ENCODE results near the gene UBE2N. TPM values are rescaled to one million over a fixed set of nuclear protein-coding genes. Genes with fewer than 3 reads are reported as not detected.

Gene UBE2N
- total RNA-seq, 1 experiment from 2014 or later, result 205 TPM

DNA sequence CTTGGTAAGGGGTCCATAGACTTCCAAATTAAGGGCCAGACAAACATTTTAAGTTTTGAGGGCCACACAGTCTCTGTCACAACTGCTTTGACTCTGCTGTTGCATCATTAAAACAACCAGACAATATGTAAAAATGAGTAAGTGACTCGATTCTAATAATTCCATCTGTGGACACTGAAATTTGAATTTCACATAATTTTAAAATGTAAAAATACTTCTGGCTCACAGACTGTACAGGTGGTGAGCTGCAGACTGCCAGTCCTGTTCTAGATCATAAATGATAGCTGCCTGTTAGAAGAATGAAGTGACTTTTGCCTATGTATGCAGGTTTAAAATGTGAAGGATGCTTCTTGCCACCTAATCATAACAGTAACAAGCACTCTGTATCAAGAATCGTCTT is 48.3 kb downstream of the UBE2N start:
- intact Hi-C loops (cut with micrococcal nuclease), result no loop called here
- ChIA-PET POLR2A (ENCODE audit: unreplicated experiment) (no interaction called here), CTCF (no interaction called here)
- ATAC-seq, result no peak
- H2AFZ ChIP-seq (ENCODE audit: low read length), result no peak overlapping the region
- H3K4me2 ChIP-seq (ENCODE audit: low read length), result no peak overlapping the region
- peaks cover 7% of the 10 kb centered on the region; the same call in 1 of the 2 replicates for H3K4me1 ChIP-seq (ENCODE audit: insufficient read depth, low read length)
- DNase-seq, result no peak
- 0 out of 2 replicates have a peak, but pooled peaks cover 2% of the 10 kb centered on the region for H4K20me1 ChIP-seq (ENCODE audit: low read length)
- peaks cover 7% of the 10 kb centered on the region; the same call in 1 of the 2 replicates for H3K36me3 ChIP-seq (ENCODE audit: low read depth, low read length)
- no peak overlapping the region for H3K4me3 ChIP-seq (ENCODE audit: low read length)
- peaks cover 46% of the 10 kb centered on the region for H3K79me2 ChIP-seq (ENCODE audit: low read length)
- no peaks in the 10 kb centered on the region for H3K9me2 ChIP-seq (replicated peaks; ENCODE audit: low read length)
- H3F3A ChIP-seq (ENCODE audit: low read length, unreplicated experiment), result no peaks in the 10 kb centered on the region
- H3K27me3 ChIP-seq (ENCODE audit: low read length), result no peaks in the 10 kb centered on the region
- no TSS peak for BruUV-seq (replicated peaks)
- H3K9ac ChIP-seq (ENCODE audit: low read length), result no peak overlapping the region
- H3K9me3 ChIP-seq (ENCODE audit: low read length), result no peaks in the 10 kb centered on the region
- no peak overlapping the region for H3K27ac ChIP-seq (ENCODE audit: low read length)
- TF ChIP-seq EZH2 (IDR thresholded peaks at IDR 0.05; ENCODE audit: low read length, unreplicated experiment) (no peak), EZH2phosphoT487 (IDR thresholded peaks at IDR 0.05; ENCODE audit: borderline replicate concordance, low read length) (no peak)
- TF ChIP-seq, protein P1, sequence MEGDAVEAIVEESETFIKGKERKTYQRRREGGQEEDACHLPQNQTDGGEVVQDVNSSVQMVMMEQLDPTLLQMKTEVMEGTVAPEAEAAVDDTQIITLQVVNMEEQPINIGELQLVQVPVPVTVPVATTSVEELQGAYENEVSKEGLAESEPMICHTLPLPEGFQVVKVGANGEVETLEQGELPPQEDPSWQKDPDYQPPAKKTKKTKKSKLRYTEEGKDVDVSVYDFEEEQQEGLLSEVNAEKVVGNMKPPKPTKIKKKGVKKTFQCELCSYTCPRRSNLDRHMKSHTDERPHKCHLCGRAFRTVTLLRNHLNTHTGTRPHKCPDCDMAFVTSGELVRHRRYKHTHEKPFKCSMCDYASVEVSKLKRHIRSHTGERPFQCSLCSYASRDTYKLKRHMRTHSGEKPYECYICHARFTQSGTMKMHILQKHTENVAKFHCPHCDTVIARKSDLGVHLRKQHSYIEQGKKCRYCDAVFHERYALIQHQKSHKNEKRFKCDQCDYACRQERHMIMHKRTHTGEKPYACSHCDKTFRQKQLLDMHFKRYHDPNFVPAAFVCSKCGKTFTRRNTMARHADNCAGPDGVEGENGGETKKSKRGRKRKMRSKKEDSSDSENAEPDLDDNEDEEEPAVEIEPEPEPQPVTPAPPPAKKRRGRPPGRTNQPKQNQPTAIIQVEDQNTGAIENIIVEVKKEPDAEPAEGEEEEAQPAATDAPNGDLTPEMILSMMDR (conservative IDR thresholded peaks at IDR 0.05; ENCODE audit: low read depth, low read length), result no peak

DNA sequence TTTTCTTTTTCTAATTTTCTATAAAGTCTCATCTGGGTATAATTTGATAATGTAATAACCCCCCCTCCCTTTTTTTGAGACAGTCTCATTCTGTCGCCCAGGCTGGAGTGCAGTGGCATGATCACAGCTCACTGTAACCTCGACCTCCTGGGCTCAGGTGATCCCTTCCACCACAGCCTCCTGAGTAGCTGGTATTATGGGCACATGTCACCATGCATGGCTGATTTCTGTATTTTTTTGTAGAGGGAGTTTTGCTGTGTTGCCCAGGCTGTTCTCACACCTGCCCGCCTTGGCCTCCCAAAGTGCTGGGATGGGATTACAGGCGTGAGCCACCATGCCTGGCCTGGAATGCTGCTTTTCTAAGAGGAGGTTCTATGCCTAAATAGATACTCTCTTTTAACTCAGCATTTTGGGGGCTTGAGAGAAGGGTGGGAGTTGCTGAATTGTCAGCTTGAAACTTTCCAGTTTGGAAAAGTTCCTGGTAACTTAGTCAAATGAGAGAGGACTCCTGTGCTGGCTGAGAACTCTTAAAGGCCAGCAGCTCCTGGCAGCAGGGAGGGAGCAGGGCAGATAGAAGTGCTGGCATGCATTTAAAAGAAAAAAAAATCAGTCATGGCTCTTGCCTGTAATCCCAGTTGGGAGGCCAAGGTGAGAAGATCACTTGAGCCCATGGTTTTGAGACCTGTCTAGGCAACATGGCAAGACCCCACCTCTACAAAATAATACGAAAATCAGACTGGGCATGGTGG is 51.0 kb downstream of the UBE2N start:
- ATAC-seq (no peak), DNase-seq (no peak)
- POLR2A ChIA-PET (ENCODE audit: unreplicated experiment), result no interaction called here
- no peaks in the 10 kb centered on the region for H3K9me2 ChIP-seq (replicated peaks; ENCODE audit: low read length)
- CTCF ChIA-PET, result no interaction called here
- H3K9me3 ChIP-seq (ENCODE audit: low read length), result no peaks in the 10 kb centered on the region
- H3F3A ChIP-seq (ENCODE audit: low read length, unreplicated experiment), result no peaks in the 10 kb centered on the region
- H3K27me3 ChIP-seq (ENCODE audit: low read length), result no peaks in the 10 kb centered on the region
- H3K79me2 ChIP-seq (ENCODE audit: low read length), result peaks cover 72% of the 10 kb centered on the region
- no peak overlapping the region for H3K4me2 ChIP-seq (ENCODE audit: low read length)
- no peak overlapping the region for H3K4me3 ChIP-seq (ENCODE audit: low read length)
- no peak overlapping the region for H3K9ac ChIP-seq (ENCODE audit: low read length)
- no peak for TF ChIP-seq EZH2 (IDR thresholded peaks at IDR 0.05; ENCODE audit: low read length, unreplicated experiment)
- TF ChIP-seq EZH2phosphoT487 (IDR thresholded peaks at IDR 0.05; ENCODE audit: borderline replicate concordance, low read length), result no peak
- TF ChIP-seq, protein P1 (conservative IDR thresholded peaks at IDR 0.05; ENCODE audit: low read depth, low read length), result no peak
- H2AFZ ChIP-seq (ENCODE audit: low read length), result no peak overlapping the region
- 0 out of 2 replicates have a peak, but pooled peaks cover 7% of the 10 kb centered on the region for H4K20me1 ChIP-seq (ENCODE audit: low read length)
- peaks cover 12% of the 10 kb centered on the region; the same call in 1 of the 2 replicates for H3K4me1 ChIP-seq (ENCODE audit: insufficient read depth, low read length)
- no peak overlapping the region for H3K27ac ChIP-seq (ENCODE audit: low read length)
- no TSS peak for BruUV-seq (replicated peaks)
- intact Hi-C loops (cut with micrococcal nuclease), result no loop called here
- 0 out of 2 replicates have a peak, but pooled peaks cover 3% of the 10 kb centered on the region for H3K36me3 ChIP-seq (ENCODE audit: low read depth, low read length)

DNA sequence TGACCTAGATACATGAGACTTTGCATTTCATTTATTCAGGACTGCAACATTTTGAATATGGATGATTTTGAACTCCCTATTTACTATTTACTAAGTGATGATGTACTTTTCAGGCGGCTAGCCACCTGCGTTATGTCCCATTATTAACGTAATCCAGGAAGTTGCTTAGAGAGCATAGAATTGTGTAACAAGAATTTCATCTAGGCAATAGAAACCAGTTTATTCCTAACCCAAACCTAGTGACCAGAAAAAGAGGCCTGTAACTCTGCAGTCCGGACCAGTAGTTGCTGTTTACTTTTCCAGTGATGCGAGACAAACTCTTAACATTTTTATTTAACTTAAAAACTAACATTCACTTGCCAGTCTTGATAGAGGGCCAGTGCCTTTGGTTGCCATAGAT is 51.7 kb downstream of the UBE2N start:
- Histone ChIP-seq H3K4me3 (ENCODE audit: low read length) (no peak overlapping the region), H3K79me2 (ENCODE audit: low read length) (peaks cover 79% of the 10 kb centered on the region), H2AFZ (ENCODE audit: low read length) (no peak overlapping the region), H3K4me1 (ENCODE audit: insufficient read depth, low read length) (peaks cover 12% of the 10 kb centered on the region; the same call in 1 of the 2 replicates), H4K20me1 (ENCODE audit: low read length) (0 out of 2 replicates have a peak, but pooled peaks cover 11% of the 10 kb centered on the region), H3K9me2 (replicated peaks; ENCODE audit: low read length) (no peaks in the 10 kb centered on the region), H3K36me3 (ENCODE audit: low read depth, low read length) (0 out of 2 replicates have a peak, but pooled peaks cover 3% of the 10 kb centered on the region), H3K27ac (ENCODE audit: low read length) (no peak overlapping the region), H3K4me2 (ENCODE audit: low read length) (no peak overlapping the region), H3K27me3 (ENCODE audit: low read length) (no peaks in the 10 kb centered on the region), H3K9me3 (ENCODE audit: low read length) (no peaks in the 10 kb centered on the region), H3F3A (ENCODE audit: low read length, unreplicated experiment) (no peaks in the 10 kb centered on the region), H3K9ac (ENCODE audit: low read length) (no peak overlapping the region)
- no TSS peak for BruUV-seq (replicated peaks)
- TF ChIP-seq, protein P1 (conservative IDR thresholded peaks at IDR 0.05; ENCODE audit: low read depth, low read length), result no peak
- no peak for TF ChIP-seq EZH2phosphoT487 (IDR thresholded peaks at IDR 0.05; ENCODE audit: borderline replicate concordance, low read length)
- TF ChIP-seq EZH2 (IDR thresholded peaks at IDR 0.05; ENCODE audit: low read length, unreplicated experiment), result no peak
- ChIA-PET CTCF (no interaction called here), POLR2A (ENCODE audit: unreplicated experiment) (no interaction called here)
- ATAC-seq, result peak; percentile 34
- intact Hi-C loops (cut with micrococcal nuclease), result no loop called here
- DNase-seq, result no peak

All from PC-3 (cell line).